ENCODE data around the gene ST6GALNAC3. TPM values are rescaled to one million over a fixed set of nuclear protein-coding genes. Genes with fewer than 3 reads are reported as not detected.

ST6GALNAC3 gene
- total RNA-seq, 1 experiment from 2014 or later, result 2.2 TPM

DNA sequence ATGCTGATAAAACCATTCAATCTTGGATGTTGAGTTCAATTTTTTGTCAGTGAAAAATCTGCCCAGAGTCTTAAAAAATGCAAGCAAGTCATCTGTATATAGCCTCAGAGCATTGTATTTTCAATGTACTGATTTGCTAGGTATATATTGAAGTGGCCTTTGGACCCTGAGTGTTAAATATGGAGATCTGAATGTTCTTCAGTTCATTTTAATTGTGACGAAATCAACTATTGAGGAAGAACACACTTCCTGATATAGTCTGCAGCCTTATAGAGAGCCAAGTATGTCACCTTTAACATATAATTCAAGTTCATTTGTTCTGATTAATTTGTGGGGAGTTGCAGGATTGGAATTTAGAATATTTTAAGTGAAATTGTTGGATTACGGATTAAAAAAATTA is 128.1 kb downstream of the ST6GALNAC3 start (continued):
- TF ChIP-seq EZH2phosphoT487 (IDR thresholded peaks at IDR 0.05; ENCODE audit: borderline replicate concordance), result no peak

DNA sequence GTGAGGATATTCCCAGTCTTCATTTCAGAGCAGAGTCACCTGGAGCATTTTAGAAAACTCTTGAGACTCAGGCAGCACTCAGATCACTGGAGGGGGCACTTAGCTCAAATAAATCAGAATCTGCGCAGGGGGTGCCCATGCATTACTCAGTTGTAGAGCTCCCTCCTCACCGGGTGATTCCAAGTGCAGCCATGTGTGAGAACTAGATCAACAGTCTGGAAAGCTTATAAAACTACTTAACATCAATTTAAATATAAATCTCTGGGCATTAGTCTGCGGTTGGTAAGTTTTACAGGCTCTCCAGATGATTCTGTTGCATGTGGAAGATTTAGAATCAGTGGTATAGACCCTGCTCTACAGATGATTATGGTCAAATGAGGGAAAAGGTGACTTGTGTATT is 128.6 kb downstream of the ST6GALNAC3 start:
- Histone ChIP-seq H3K27me3 (ENCODE audit: insufficient read depth, low read length) (no peaks in the 10 kb centered on the region), H3K36me3 (ENCODE audit: control insufficient read depth in 1 of 2, insufficient read depth in 2 of 2, low read length in 2 of 2) (no peaks in the 10 kb centered on the region), H3K27ac (ENCODE audit: low read depth, low read length) (no peak overlapping the region), H3K4me2 (ENCODE audit: low read length) (no peak overlapping the region), H3K9me2 (ENCODE audit: insufficient read depth) (no peaks in the 10 kb centered on the region), H4K20me1 (ENCODE audit: insufficient read depth) (no peaks in the 10 kb centered on the region), H2AFZ (ENCODE audit: low read depth, low read length, poor library complexity, severe bottlenecking) (no peak overlapping the region), H3K4me3 (replicated peaks in 1 of 2; ENCODE audit: low read depth in 1 of 2, low read length in 2 of 2) (no peak overlapping the region), H3K9me3 (ENCODE audit: control insufficient read depth in 1 of 2, insufficient read depth in 1 of 2, low read depth in 1 of 2, low read length in 2 of 2) (no peaks in the 10 kb centered on the region), H3K9ac (ENCODE audit: low read length) (no peak overlapping the region), H3K4me1 (ENCODE audit: control insufficient read depth in 1 of 2, insufficient read depth in 2 of 2, low read length in 2 of 2) (no peaks in the 10 kb centered on the region), H3K79me2 (ENCODE audit: insufficient read depth, low read length) (no peaks in the 10 kb centered on the region)
- DNase-seq (ENCODE audit: low read depth, low spot score), result no peak
- TF ChIP-seq SIN3A (IDR thresholded peaks at IDR 0.05; ENCODE audit: low read depth) (no peak), JUND (IDR thresholded peaks at IDR 0.05) (no peak), EZH2phosphoT487 (IDR thresholded peaks at IDR 0.05; ENCODE audit: borderline replicate concordance) (no peak), CBX3 (IDR thresholded peaks at IDR 0.05; ENCODE audit: low read depth) (no peak), ZBTB33 (IDR thresholded peaks at IDR 0.05; ENCODE audit: extremely low read depth, insufficient replicate concordance, low read length) (no peak), TCF7L2 (IDR thresholded peaks at IDR 0.05; ENCODE audit: borderline replicate concordance, extremely low read depth, insufficient read depth, insufficient read length) (no peak), POLR2AphosphoS5 (IDR thresholded peaks at IDR 0.05; ENCODE audit: low read depth, low read length) (no peak), EZH2 (IDR thresholded peaks at IDR 0.05) (no peak), EGR1 (IDR thresholded peaks at IDR 0.05; ENCODE audit: low read depth) (no peak), SRF (IDR thresholded peaks at IDR 0.05; ENCODE audit: low read depth) (no peak), SP1 (IDR thresholded peaks at IDR 0.05; ENCODE audit: low read depth) (no peak), FOSL1 (IDR thresholded peaks at IDR 0.05; ENCODE audit: low read depth) (no peak), RAD21 (IDR thresholded peaks at IDR 0.05; ENCODE audit: low read depth) (no peak), REST (IDR thresholded peaks at IDR 0.05; ENCODE audit: low read depth) (no peak), POLR2A (IDR thresholded peaks at IDR 0.05; ENCODE audit: borderline replicate concordance, extremely low read depth, insufficient read depth, insufficient read length) (no peak)
- TF ChIP-seq, protein P1, sequence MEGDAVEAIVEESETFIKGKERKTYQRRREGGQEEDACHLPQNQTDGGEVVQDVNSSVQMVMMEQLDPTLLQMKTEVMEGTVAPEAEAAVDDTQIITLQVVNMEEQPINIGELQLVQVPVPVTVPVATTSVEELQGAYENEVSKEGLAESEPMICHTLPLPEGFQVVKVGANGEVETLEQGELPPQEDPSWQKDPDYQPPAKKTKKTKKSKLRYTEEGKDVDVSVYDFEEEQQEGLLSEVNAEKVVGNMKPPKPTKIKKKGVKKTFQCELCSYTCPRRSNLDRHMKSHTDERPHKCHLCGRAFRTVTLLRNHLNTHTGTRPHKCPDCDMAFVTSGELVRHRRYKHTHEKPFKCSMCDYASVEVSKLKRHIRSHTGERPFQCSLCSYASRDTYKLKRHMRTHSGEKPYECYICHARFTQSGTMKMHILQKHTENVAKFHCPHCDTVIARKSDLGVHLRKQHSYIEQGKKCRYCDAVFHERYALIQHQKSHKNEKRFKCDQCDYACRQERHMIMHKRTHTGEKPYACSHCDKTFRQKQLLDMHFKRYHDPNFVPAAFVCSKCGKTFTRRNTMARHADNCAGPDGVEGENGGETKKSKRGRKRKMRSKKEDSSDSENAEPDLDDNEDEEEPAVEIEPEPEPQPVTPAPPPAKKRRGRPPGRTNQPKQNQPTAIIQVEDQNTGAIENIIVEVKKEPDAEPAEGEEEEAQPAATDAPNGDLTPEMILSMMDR (IDR thresholded peaks at IDR 0.05 in 2 of 3, conservative IDR thresholded peaks at IDR 0.05 in 1 of 3; ENCODE audit: borderline replicate concordance in 1 of 3, insufficient read depth in 1 of 3, low read depth in 2 of 3, low read length in 2 of 3), result no peak
- ChIA-PET CTCF (no interaction called here), POLR2A (no interaction called here), RAD21 (ENCODE audit: low non-redundant PET in 1 of 2, low total read pairs in 2 of 2, uncharacterized antibody in 2 of 2, unreplicated experiment in 2 of 2) (no interaction called here)
- no peak for ATAC-seq
- intact Hi-C loops (cut with micrococcal nuclease), result no loop called here
- no TSS peak for BruUV-seq (replicated peaks)

Measured in HCT116 (cell line).